GM12801 (cell line): Measurements from ENCODE around the gene USP16.

Experiments
- TF ChIP-seq, protein P1 (sequence below): IDR thresholded peaks from one replicate; pipeline ENCODE4 v1.5.1; 2011; ENCODE audit warnings: control low read depth; ENCODE audit not compliant: insufficient read length; ENCODE audit errors: extremely low read depth

The USP16 gene

GRCh38 chr21:29018540-29018939, 5.9 kb upstream of the USP16 start:
- TF ChIP-seq, protein P1, sequence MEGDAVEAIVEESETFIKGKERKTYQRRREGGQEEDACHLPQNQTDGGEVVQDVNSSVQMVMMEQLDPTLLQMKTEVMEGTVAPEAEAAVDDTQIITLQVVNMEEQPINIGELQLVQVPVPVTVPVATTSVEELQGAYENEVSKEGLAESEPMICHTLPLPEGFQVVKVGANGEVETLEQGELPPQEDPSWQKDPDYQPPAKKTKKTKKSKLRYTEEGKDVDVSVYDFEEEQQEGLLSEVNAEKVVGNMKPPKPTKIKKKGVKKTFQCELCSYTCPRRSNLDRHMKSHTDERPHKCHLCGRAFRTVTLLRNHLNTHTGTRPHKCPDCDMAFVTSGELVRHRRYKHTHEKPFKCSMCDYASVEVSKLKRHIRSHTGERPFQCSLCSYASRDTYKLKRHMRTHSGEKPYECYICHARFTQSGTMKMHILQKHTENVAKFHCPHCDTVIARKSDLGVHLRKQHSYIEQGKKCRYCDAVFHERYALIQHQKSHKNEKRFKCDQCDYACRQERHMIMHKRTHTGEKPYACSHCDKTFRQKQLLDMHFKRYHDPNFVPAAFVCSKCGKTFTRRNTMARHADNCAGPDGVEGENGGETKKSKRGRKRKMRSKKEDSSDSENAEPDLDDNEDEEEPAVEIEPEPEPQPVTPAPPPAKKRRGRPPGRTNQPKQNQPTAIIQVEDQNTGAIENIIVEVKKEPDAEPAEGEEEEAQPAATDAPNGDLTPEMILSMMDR = no peak

DNA sequence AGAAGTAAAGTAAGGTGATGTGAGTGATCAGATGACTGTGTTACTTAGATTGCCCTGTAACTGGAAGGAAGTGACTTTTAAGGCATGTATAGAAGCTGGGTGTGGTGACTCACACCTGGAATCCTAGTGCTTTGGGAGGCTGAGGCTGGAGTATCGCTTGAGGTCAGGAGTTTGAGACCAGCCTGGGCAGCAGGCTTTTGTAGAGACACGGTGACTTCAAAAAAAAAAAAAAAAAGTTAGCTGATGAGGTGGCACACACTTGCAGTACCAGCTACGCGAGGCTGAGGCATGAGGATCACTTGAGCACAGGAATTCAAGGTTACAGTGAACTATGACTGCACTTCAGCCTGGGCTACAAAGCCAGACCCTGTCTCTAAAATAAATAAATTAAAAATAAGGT, 2.3 kb upstream of the USP16 start:
- TF ChIP-seq, protein P1 = no peak

DNA sequence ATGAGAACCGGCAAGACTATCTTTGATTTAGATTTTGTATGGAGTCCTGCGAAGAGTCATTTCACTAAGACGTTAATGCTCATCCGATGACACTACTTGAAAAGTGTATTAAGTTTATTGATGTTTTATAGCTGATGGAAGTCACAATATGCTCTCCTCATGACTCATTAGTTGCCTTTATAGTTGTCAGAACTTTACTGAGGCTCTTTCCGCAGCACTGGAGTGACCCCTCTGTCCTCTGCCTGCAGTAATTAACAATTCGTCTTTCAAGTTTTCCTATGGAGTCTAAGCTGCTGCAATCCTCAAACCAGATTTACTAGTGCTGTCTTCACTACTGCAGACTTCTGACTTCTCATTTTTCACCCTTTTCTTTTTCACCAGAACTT, 853 bp downstream of the USP16 start:
- TF ChIP-seq, protein P1 = no peak

GRCh38 chr21:29029524-29029923, 5.1 kb downstream of the USP16 start:
- TF ChIP-seq, protein P1 = no peak

DNA sequence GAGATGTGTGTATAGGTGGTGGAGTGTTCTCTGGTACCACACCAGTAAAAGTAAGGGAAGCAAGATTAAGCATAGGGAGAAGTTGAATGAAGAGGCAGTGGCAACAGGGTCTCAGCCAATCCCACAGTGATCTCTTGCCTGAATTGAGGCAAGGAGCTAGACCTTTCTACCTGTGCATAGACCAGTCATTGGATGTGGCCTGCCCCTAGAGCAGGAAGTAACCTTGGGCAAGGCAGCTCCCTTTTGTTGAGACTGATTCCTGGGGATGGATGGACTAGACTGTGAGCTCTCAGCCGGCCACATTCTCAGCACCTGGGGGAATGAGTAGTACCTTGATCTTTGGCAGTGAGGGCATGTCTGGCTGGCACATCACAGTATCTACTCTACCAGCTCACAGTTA, 6.4 kb downstream of the USP16 start:
- TF ChIP-seq, protein P1 = no peak

GRCh38 chr21:29033301-29033700, 8.8 kb downstream of the USP16 start:
- TF ChIP-seq, protein P1 = no peak

- TF ChIP-seq, protein P1 = no peak
Measured at GRCh38 chr21:29033871-29034270, 9.4 kb downstream of the USP16 start.

DNA sequence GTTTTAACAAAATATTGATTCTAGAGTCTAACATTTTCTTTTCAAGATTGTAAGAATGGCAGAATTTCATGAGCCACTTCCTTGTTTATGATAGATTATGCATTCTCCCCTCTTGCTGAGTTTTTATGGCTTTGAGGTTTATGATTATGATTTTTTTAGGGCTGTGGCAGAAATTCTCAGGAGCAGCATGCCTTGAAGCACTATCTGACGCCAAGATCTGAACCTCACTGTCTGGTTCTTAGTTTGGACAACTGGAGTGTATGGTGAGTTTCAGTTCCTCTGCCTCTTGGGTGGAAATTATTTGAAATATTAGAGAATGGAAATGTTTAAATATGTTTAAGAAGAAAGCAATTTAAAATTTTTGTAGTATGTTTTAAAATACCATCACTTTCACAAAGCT, 10.2 kb downstream of the USP16 start:
- TF ChIP-seq, protein P1 = no peak
